H1 (cell line): Measurements from ENCODE around the gene HOXD11. TPM values are rescaled to one million over a fixed set of nuclear protein-coding genes. Genes with fewer than 3 reads are reported as not detected.

Experiments used
- CTCF ChIA-PET: fragments of 300-600 bp; sonication (Branson Sonifier 250); formaldehyde crosslinking; loops from one replicate; lab custom pipeline; 2021; ENCODE audit not compliant: partially characterized antibody; lab: Charles Lee
- POLR2A ChIA-PET: fragments of 300-600 bp; sonication (Branson Sonifier 250); formaldehyde crosslinking; loops from one replicate; lab custom pipeline; 2021; ENCODE audit warnings: inconsistent platforms; ENCODE audit not compliant: partially characterized antibody; lab: Charles Lee
- DNase-seq, 2 experiments: peaks; one replicate each; pipeline versions ENCODE4 v3.0.0 to v3.0.0-alpha.2; 2010 to 2022; ENCODE audit warnings: low spot score in 2 of 2, low read depth in 1 of 2, mixed read lengths in 1 of 2
- FAIRE-seq: peaks from 2 replicates; lab custom pipeline; 2011; peaks lifted over from hg19 to GRCh38; lab: Jason Lieb, UNC
- H2AFZ ChIP-seq: 2 replicates; pipeline ENCODE4 v1.8.1; 2012; ENCODE audit warnings: low read length, inconsistent platforms
- H2AK5ac ChIP-seq: 2 replicates; pipeline ENCODE4 v1.6.1; 2013; ENCODE audit warnings: low read depth, low read length
- H2BK120ac ChIP-seq: replicated peaks from 2 replicates; pipeline ENCODE3; 2013; ENCODE audit warnings: low read depth, low read length, inconsistent platforms
- H2BK12ac ChIP-seq: 2 replicates; pipeline ENCODE4 v1.6.1; 2013; ENCODE audit warnings: low read depth, low read length
- H2BK15ac ChIP-seq: 2 replicates; pipeline ENCODE4 v1.6.1; 2013; ENCODE audit warnings: low read length
- H2BK20ac ChIP-seq: 2 replicates; pipeline ENCODE4 v1.6.1; 2013; ENCODE audit warnings: low read length
- H2BK5ac ChIP-seq: 2 replicates; pipeline ENCODE4 v1.6.1; 2013; ENCODE audit warnings: low read depth, low read length
- H3K14ac ChIP-seq: 2 replicates; pipeline ENCODE4 v1.6.1; 2013; ENCODE audit warnings: inconsistent platforms; ENCODE audit not compliant: insufficient read length
- H3K18ac ChIP-seq: 2 replicates; pipeline ENCODE4 v1.6.1; 2013; ENCODE audit warnings: low read length; ENCODE audit errors: extremely low read depth
- H3K23ac ChIP-seq: 2 replicates; pipeline ENCODE4 v1.6.1; 2013; ENCODE audit warnings: inconsistent platforms; ENCODE audit not compliant: insufficient read length
- H3K23me2 ChIP-seq: 2 replicates; pipeline ENCODE4 v1.6.1; 2013; ENCODE audit warnings: low read depth, low read length
- H3K27ac ChIP-seq: 2 replicates; pipeline ENCODE4 v1.6.1; 2011; ENCODE audit warnings: low read depth, low read length, inconsistent platforms
- H3K27me3 ChIP-seq, 4 experiments: replicated peaks in 1 of 4; 1 replicate in 1 of 4; 2 replicates in 3 of 4; pipeline versions ENCODE4 v1.6.1 to v1.8.1; 2011 to 2013; ENCODE audit warnings: low read length in 3 of 4, mild to moderate bottlenecking in 3 of 4, inconsistent platforms in 2 of 4, mixed read lengths in 2 of 4, moderate library complexity in 1 of 4; ENCODE audit not compliant: control insufficient read depth in 3 of 4, insufficient read depth in 3 of 4; ENCODE audit errors: extremely low read depth in 1 of 4
- H3K36me3 ChIP-seq, 4 experiments: 2 replicates each; pipeline versions ENCODE4 v1.6.1 to v1.8.1; 2011 to 2013; ENCODE audit warnings: mild to moderate bottlenecking in 4 of 4, low read length in 3 of 4, moderate library complexity in 2 of 4, control low read depth in 1 of 4, inconsistent platforms in 1 of 4; ENCODE audit not compliant: insufficient read depth in 4 of 4, control insufficient read depth in 2 of 4
- H3K4ac ChIP-seq: replicated peaks from 2 replicates; pipeline ENCODE3; 2013; ENCODE audit warnings: low read length, low read depth, mixed read lengths, inconsistent platforms; ENCODE audit not compliant: insufficient read length
- H3K4me1 ChIP-seq, 4 experiments: replicated peaks in 1 of 4; 1 replicate in 1 of 4; 2 replicates in 3 of 4; pipeline versions ENCODE4 v1.6.1 to v1.8.1; 2011 to 2013; ENCODE audit warnings: low read length in 3 of 4, inconsistent platforms in 2 of 4, mixed read lengths in 1 of 4; ENCODE audit not compliant: insufficient read depth in 4 of 4, control insufficient read depth in 3 of 4
- H3K4me2 ChIP-seq, 2 experiments: 2 replicates each; pipeline versions ENCODE4 v1.6.1 to v1.8.1; 2011 to 2013; ENCODE audit warnings: low read depth in 2 of 2, low read length in 2 of 2, control low read depth in 1 of 2, inconsistent platforms in 1 of 2, mild to moderate bottlenecking in 1 of 2; ENCODE audit not compliant: insufficient read depth in 1 of 2
- H3K4me3 ChIP-seq, 4 experiments: fragments of 200-600, 300-600 bp in 1 of 4; sonication (generic), shearing (Covaris generic), sonication (Bioruptor Twin) in 1 of 4; 2 replicates each; pipeline versions ENCODE4 v1.5.1 to v1.8.1; 2011 to 2016; ENCODE audit warnings: low read length in 4 of 4, low read depth in 3 of 4, control low read depth in 2 of 4, inconsistent platforms in 2 of 4, mild to moderate bottlenecking in 2 of 4, mixed read lengths in 1 of 4, moderate library complexity in 1 of 4; ENCODE audit not compliant: insufficient read depth in 2 of 4; ENCODE audit errors: extremely low read depth in 1 of 4
- H3K56ac ChIP-seq: replicated peaks from 2 replicates; pipeline ENCODE3; 2013; ENCODE audit warnings: low read depth, mild to moderate bottlenecking, mixed read lengths, low read length, inconsistent platforms; ENCODE audit not compliant: insufficient read length
- H3K79me1 ChIP-seq: 2 replicates; pipeline ENCODE4 v1.6.1; 2013; ENCODE audit warnings: low read depth, low read length, control low read depth
- H3K79me2 ChIP-seq, 2 experiments: 2 replicates each; pipeline versions ENCODE4 v1.6.1 to v1.8.1; 2012 to 2013; ENCODE audit warnings: low read length in 2 of 2, mild to moderate bottlenecking in 2 of 2, inconsistent platforms in 1 of 2; ENCODE audit not compliant: insufficient read depth in 2 of 2, control insufficient read depth in 1 of 2
- H3K9ac ChIP-seq, 4 experiments: replicated peaks in 1 of 4; 1 replicate in 1 of 4; 2 replicates in 3 of 4; pipeline versions ENCODE4 v1.6.1 to v1.8.1; 2011 to 2013; ENCODE audit warnings: low read depth in 3 of 4, low read length in 3 of 4, control low read depth in 2 of 4, mild to moderate bottlenecking in 2 of 4, moderate library complexity in 2 of 4, inconsistent platforms in 1 of 4; ENCODE audit errors: extremely low read depth in 1 of 4
- H3K9me3 ChIP-seq, 2 experiments: 2 replicates each; pipeline versions ENCODE4 v1.6.1 to v1.8.1; 2012 to 2013; ENCODE audit warnings: mild to moderate bottlenecking in 2 of 2, moderate library complexity in 2 of 2, control low read depth in 1 of 2, inconsistent platforms in 1 of 2, low read depth in 1 of 2, low read length in 1 of 2, mixed read lengths in 1 of 2; ENCODE audit not compliant: insufficient read depth in 2 of 2
- H4K20me1 ChIP-seq, 2 experiments: replicated peaks in 1 of 2; 2 replicates each; pipeline versions ENCODE3 to v1.8.1; 2011 to 2013; ENCODE audit warnings: inconsistent platforms in 2 of 2, low read length in 2 of 2, mild to moderate bottlenecking in 1 of 2; ENCODE audit not compliant: insufficient read depth in 2 of 2, control insufficient read depth in 1 of 2
- H4K5ac ChIP-seq: 2 replicates; pipeline ENCODE4 v1.6.1; 2013; ENCODE audit warnings: low read length, low read depth, mixed read lengths, inconsistent platforms; ENCODE audit not compliant: insufficient read length
- H4K8ac ChIP-seq: 2 replicates; pipeline ENCODE4 v1.8.0; 2013; ENCODE audit warnings: mild to moderate bottlenecking, moderate library complexity, low read length, inconsistent platforms; ENCODE audit not compliant: insufficient read depth; ENCODE audit errors: extremely low read depth
- H4K91ac ChIP-seq: replicated peaks from 2 replicates; pipeline ENCODE3; 2013; ENCODE audit warnings: low read length, mixed read lengths, inconsistent platforms; ENCODE audit not compliant: insufficient read length
- CBX8 ChIP-seq: fragments of 300-800, 300-1000 bp; sonication (generic); IDR thresholded peaks from 2 replicates; pipeline ENCODE4 v1.7.1; 2016; ENCODE audit warnings: low read depth, low read length, borderline replicate concordance
- CREB1 ChIP-seq: IDR thresholded peaks from 2 replicates; pipeline ENCODE4 v1.6.1; 2012; ENCODE audit warnings: inconsistent platforms
- RNF2 ChIP-seq: fragments of 200-900, 300-1000 bp; sonication (generic); IDR thresholded peaks from 2 replicates; pipeline ENCODE4 v1.7.1; 2016; ENCODE audit warnings: borderline replicate concordance, low read depth, mild to moderate bottlenecking, antibody characterized with exemption, low read length; ENCODE audit not compliant: poor library complexity, severe bottlenecking; ENCODE audit errors: missing control alignments
- WGBS, 2 experiments: shearing (Covaris generic) in 1 of 2; methylation state at CpG; one replicate each; pipeline versions ENCODE4 v1.1.6 to v1.1.7; 2013 to 2015; ENCODE audit warnings: low lambda C conversion rate in 2 of 2, mixed read lengths in 2 of 2, inconsistent platforms in 1 of 2, low coverage in 1 of 2, missing lambda C conversion rate in 1 of 2; ENCODE audit not compliant: insufficient replicate concordance in 2 of 2, insufficient coverage in 1 of 2, insufficient read length in 1 of 2; ENCODE audit errors: extremely low coverage in 1 of 2, missing lambda C conversion rate in 1 of 2; 5-methylcytosine and 5-hydroxymethylcytosine counted together
- polyA plus RNA-seq, 7 experiments: library from polyadenylated mRNA; depleted of rRNA in 3 of 7; stranded (reverse) in 5 of 7; unstranded in 2 of 7; fragments of >200 nt in 5 of 7; fragments of 200-250 nt in 2 of 7; gene quantifications; 1 replicate in 5 of 7; 2 replicates in 1 of 7; 4 replicates in 1 of 7; pipeline versions ENCODE4 v1.2.1 to v1.2.3, GENCODE V29; 2011 to 2013; ENCODE audit warnings: missing spikeins in 2 of 7, mixed read lengths in 2 of 7
- total RNA-seq: library from RNA; stranded (reverse); fragmentation: NEBNext Ultra II Directional; extraction: Animal tissue kit (Norgen Biotek cat#: 25700); gene quantifications from 2 replicates; pipeline ENCODE4 v1.2.1, GENCODE V29; 2021

HOXD11 gene
- total and polyA plus RNA-seq, 2 of the 8 experiments (the other 6 are each of a cell fraction or from before 2014, with no cell fraction given) = not detected

DNA sequence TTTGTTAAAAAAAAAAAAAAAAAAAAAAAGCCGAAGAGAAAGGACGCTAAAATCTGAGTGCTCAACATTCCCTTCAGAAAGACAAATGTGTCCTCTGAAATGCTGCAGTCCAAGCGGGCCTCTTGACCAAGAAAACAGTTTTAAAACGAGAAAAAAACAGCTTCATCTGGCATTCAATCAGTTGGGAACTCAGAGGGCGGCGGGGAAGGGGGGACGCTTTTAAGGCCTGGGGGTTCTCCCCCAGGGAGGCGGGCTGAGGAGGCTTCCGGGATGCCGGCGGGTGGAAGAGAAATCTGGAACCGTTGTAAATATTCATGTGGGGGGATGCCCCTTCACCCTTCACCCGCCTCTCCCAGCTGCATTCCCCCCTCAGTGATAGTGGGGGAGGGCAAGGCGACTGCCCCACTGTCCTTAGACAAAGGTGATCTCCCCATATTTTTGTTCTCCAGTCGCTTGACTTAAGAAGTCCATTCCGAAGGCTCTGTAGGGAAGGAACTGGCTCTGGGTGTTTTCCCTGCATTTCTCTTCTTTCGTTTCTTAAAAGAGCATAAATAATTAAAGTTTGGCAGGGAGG lies 3.3 kb upstream of the HOXD11 start:
- TF ChIP-seq CREB1 (no peak), CBX8 (peak; percentile 40; the same call in 1 of the 2 replicates), RNF2 (peak; percentile 54)
- Histone ChIP-seq H2AK5ac (no peak overlapping the region), H3K23ac (no peak overlapping the region), H3K4ac (no peak overlapping the region), H3K18ac (no peak overlapping the region), H3K9ac (no peak overlapping the region), H2BK20ac (no peak overlapping the region), H3K27me3 (peaks cover 98 to 99% (median 99%) of the 10 kb centered on the region in 4 experiments), H3K79me2 (no peaks in the 10 kb centered on the region), H3K36me3 (peaks cover 0 to 4% (median 0%) of the 10 kb centered on the region in 4 experiments; a peak in 1 of 8 replicates), H3K27ac (no peak overlapping the region), H4K20me1 (peaks cover 8 to 43% of the 10 kb centered on the region in 2 experiments), H3K79me1 (no peaks in the 10 kb centered on the region), H4K5ac (no peak overlapping the region), H3K4me1 (peaks cover 0 to 27% (median 14%) of the 10 kb centered on the region in 4 experiments; a peak in 6 of 7 replicates), H2BK120ac (no peak overlapping the region), H3K14ac (no peak overlapping the region), H4K8ac (no peak overlapping the region), H2BK12ac (no peak overlapping the region), H2BK15ac (no peak overlapping the region), H3K4me3 (peak overlapping the region in 1 of 4 experiments; percentile 50; a peak in 2 of 8 replicates), H3K9me3 (no peaks in the 10 kb centered on the region), H3K4me2 (peak overlapping the region in 1 of 2 experiments; percentile 42; a peak in 1 of 4 replicates), H4K91ac (no peak overlapping the region), H3K23me2 (0 out of 2 replicates have a peak, but pooled peaks cover 2% of the 10 kb centered on the region), H3K56ac (no peak overlapping the region), H2AFZ (no peak overlapping the region), H2BK5ac (no peak overlapping the region)
- CTCF ChIA-PET = interaction anchor here (0.6 to 4.6 kb wide), 10 partner anchors 7 to 33 kb away, joined by 3 to 20 read pairs (median 8); partner anchors contain the start of gene HOXD10
- POLR2A ChIA-PET = interaction anchor here (1.0 to 1.6 kb wide), 3 partner anchors 9 to 84 kb away, joined by 3 to 6 read pairs (median 4); no protein-coding TSS in a partner anchor
- DNase-seq (peak in 1 of 2 experiments; percentile 55), FAIRE-seq (no peak)
- 4% methylated on average over 7 of the region's 17 CpGs; no CpG with 5 or more reads in 1 of the 2 experiments for WGBS, 2 experiments
